HFFc6 (cell line): ENCODE results near the gene AGFG2. TPM values are rescaled to one million over a fixed set of nuclear protein-coding genes. Genes with fewer than 3 reads are reported as not detected.

Experiments used
- DNase-seq: peaks from one replicate; pipeline ENCODE4 v3.0.0-alpha.2; 2018
- H3K27ac Mint-ChIP-seq: 2 replicates; pipeline ENCODE4 v1.8.0; 2020; ENCODE audit warnings: mild to moderate bottlenecking, mixed read lengths
- H3K27me3 Mint-ChIP-seq: 2 replicates; pipeline ENCODE4 v1.8.0; 2021; ENCODE audit warnings: mild to moderate bottlenecking, moderate library complexity, mixed read lengths; ENCODE audit not compliant: insufficient read depth
- H3K36me3 Mint-ChIP-seq: 2 replicates; pipeline ENCODE4 v1.8.0; 2021; ENCODE audit warnings: low read depth, mixed read lengths
- H3K4me1 Mint-ChIP-seq: 2 replicates; pipeline ENCODE4 v1.8.0; 2020; ENCODE audit warnings: low read depth, mixed read lengths
- H3K4me3 Mint-ChIP-seq: 2 replicates; pipeline ENCODE4 v1.8.0; 2020; ENCODE audit warnings: mild to moderate bottlenecking, moderate library complexity, mixed read lengths
- H3K9me3 Mint-ChIP-seq: 2 replicates; pipeline ENCODE4 v1.8.0; 2020; ENCODE audit warnings: mild to moderate bottlenecking, mixed read lengths
- total RNA-seq, 6 experiments: library from RNA; stranded (reverse); fragmentation: NEBNext Ultra II Directional; extraction: Animal tissue kit (Norgen Biotek cat#: 25700); gene quantifications; 2 replicates in 1 of 6; 3 replicates in 5 of 6; pipeline ENCODE4 v1.2.3, GENCODE V29; 2021
- TF ChIP-seq, protein P1 (sequence below): fragments of 200-600 bp; sonication (generic); IDR thresholded peaks from 2 replicates; pipeline ENCODE4 v1.5.0; 2021; ENCODE audit warnings: antibody characterized with exemption, mild to moderate bottlenecking

The AGFG2 gene
- total RNA-seq, 6 experiments from 2014 or later = 14.4 to 21.4 (median 18.9) TPM

DNA sequence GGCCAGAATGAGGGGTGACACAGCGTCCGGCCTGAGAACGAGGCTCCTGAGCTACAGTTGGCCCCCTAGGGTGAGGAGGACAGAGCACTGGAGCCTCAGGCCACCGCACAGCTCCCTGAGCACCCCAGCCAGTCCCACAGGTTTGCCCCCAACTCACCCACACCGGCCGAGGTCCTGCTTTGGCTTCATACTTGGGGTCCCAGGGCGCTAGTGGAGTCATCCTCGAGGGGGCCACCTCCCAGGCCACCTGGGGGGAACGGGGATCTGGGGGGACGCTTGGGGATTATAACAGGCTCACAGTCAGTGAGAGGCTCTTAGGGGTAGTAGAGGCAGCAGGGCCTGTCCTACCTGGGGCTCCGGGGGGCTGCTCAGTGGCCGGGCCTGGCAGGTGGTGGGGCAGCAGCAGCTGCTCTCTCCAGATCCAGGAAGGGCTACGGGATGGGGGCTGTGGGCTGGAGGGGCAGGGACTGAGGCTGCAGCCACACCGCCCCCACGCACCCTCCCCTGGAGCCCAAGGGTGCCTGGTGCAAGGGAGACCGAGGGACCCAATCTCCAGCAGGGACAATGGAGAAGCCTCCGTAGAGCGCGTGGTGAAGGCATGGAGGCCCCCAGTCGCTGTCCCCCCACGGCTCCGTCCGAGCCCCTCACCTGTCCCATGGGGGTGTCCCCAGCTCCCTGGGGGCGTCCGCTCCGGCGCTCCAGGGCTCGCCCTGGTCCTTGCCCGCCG, 34.1 kb downstream of the AGFG2 start:
- DNase-seq = no peak
- no peak overlapping the region for H3K27ac Mint-ChIP-seq
- H3K27me3 Mint-ChIP-seq = peaks cover 19% of the 10 kb centered on the region
- no peaks in the 10 kb centered on the region; the same call in 1 of the 2 replicates for H3K4me1 Mint-ChIP-seq
- H3K9me3 Mint-ChIP-seq = no peaks in the 10 kb centered on the region
- TF ChIP-seq, protein P1, sequence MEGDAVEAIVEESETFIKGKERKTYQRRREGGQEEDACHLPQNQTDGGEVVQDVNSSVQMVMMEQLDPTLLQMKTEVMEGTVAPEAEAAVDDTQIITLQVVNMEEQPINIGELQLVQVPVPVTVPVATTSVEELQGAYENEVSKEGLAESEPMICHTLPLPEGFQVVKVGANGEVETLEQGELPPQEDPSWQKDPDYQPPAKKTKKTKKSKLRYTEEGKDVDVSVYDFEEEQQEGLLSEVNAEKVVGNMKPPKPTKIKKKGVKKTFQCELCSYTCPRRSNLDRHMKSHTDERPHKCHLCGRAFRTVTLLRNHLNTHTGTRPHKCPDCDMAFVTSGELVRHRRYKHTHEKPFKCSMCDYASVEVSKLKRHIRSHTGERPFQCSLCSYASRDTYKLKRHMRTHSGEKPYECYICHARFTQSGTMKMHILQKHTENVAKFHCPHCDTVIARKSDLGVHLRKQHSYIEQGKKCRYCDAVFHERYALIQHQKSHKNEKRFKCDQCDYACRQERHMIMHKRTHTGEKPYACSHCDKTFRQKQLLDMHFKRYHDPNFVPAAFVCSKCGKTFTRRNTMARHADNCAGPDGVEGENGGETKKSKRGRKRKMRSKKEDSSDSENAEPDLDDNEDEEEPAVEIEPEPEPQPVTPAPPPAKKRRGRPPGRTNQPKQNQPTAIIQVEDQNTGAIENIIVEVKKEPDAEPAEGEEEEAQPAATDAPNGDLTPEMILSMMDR = no peak
- H3K4me3 Mint-ChIP-seq = no peak overlapping the region
- no peaks in the 10 kb centered on the region for H3K36me3 Mint-ChIP-seq

DNA sequence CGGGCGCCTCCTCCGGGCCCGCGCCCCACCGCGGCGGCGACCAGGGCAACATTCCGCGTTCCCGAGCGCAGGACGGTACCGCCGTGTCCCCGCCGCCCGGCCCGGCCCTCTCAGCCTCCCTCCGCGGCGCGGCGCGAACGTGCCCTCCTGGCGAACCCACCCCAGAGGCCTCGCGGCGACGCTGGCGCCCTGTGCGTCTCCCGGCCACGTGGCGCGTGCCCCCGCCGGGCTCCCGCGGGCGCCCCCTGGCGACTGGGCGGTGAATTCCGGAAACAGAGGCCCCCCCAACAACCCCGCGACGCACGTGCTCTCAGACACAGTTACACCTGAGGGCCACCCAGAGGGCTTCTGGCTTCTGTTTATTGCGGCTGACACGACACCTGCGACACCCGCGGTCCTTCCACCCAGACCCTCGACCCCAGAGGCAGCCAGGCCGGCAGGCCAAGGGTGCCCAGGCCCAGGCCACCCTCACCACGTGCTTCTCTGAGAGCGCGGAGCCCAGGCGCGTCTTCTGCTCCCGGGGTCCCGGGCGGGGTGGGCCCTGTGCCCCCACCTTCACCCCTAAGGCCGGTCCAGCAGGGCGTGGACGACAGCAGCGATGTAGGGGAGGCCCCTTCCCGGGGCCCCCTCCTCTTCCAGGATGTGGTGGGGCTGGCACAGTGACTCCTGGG, 34.8 kb downstream of the AGFG2 start, which contains the start of gene SAP25:
SAP25 (minus strand) TSS at position 210 of the 671 bp plus-strand sequence; CDS start at position 52, 158 bp downstream.
- Mint-ChIP-seq H3K27me3 (peaks cover 19% of the 10 kb centered on the region), H3K27ac (no peak within 1 kb of the TSS), H3K36me3 (no peaks in the 10 kb centered on the region), H3K9me3 (no peaks in the 10 kb centered on the region), H3K4me3 (no peak within 1 kb of the TSS), H3K4me1 (no peaks in the 10 kb centered on the region; the same call in 1 of the 2 replicates)
- TF ChIP-seq, protein P1 = no peak
- no peak for DNase-seq

DNA sequence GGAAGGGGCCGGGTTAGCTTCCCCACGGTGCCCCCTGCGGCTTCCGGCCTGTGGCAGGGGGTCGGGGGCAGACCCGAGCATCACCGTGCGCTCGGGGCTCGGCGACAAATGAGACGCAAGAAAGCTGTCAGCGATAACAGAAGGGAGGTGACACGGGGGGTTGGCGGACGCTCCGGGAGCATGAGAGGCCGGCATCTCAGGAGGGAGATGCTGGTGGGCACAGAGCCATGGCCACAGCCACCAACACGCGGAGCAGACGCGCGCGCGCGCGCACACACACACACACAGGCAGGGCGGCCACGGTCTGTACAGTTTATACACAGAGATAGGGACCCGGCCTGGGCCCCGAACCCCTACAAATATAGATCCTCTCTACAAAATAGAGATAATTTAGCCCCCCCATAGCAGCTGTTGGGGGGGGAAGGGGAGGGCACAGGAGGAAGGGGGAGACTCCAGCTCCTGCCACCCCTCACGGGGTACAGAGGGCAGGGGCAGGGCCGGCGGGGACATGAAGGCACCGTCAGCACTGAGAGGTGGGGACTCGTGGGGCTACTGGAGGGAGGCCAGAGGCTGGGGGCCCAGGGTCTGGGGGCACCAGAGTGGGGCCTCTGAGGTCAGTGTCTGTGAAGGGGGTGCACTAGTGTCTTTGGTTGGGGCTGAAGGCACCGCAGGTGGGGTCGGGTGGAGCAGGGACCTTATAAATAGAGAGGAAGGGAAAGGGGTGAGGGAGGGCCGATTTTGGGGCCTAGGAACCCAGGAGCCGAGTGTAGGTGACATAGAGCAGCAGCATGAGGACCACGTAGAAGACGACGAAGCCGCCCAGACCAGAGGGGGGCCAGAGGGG, 35.6 kb downstream of the AGFG2 start:
- no peaks in the 10 kb centered on the region; the same call in 1 of the 2 replicates for H3K4me1 Mint-ChIP-seq
- TF ChIP-seq, protein P1 = no peak
- H3K4me3 Mint-ChIP-seq = no peak overlapping the region
- no peaks in the 10 kb centered on the region for H3K9me3 Mint-ChIP-seq
- peaks cover 2% of the 10 kb centered on the region; the same call in 1 of the 2 replicates for H3K36me3 Mint-ChIP-seq
- DNase-seq = no peak
- no peak overlapping the region for H3K27ac Mint-ChIP-seq
- peaks cover 15% of the 10 kb centered on the region for H3K27me3 Mint-ChIP-seq

DNA sequence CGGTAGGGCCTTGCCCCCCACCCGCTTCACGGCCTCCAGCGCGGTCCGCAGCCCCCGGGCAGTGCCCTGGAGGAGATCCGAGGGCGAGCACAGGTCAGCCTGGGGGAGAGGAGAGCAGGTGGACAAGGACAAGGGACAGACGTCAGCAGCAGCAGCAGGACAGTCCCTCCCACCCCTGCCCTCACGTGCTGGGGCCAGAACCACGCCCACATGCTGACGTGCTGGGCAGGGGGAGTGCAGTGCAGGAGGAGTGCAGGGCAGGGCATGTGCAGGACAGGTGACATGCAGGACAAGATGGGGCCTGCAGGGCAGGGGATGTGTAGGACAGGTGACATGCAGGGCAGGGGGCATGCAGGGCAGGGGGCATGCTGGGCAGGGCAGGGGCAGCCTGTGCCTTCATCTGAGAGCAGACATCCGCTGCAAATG, 36.2 kb downstream of the AGFG2 start:
- no peak for DNase-seq
- Mint-ChIP-seq H3K27me3 (peaks cover 13% of the 10 kb centered on the region; the same call in 1 of the 2 replicates), H3K4me1 (no peaks in the 10 kb centered on the region; the same call in 1 of the 2 replicates), H3K36me3 (peaks cover 4% of the 10 kb centered on the region; the same call in 1 of the 2 replicates), H3K4me3 (no peak overlapping the region), H3K27ac (no peak overlapping the region), H3K9me3 (no peaks in the 10 kb centered on the region)
- TF ChIP-seq, protein P1 = no peak

DNA sequence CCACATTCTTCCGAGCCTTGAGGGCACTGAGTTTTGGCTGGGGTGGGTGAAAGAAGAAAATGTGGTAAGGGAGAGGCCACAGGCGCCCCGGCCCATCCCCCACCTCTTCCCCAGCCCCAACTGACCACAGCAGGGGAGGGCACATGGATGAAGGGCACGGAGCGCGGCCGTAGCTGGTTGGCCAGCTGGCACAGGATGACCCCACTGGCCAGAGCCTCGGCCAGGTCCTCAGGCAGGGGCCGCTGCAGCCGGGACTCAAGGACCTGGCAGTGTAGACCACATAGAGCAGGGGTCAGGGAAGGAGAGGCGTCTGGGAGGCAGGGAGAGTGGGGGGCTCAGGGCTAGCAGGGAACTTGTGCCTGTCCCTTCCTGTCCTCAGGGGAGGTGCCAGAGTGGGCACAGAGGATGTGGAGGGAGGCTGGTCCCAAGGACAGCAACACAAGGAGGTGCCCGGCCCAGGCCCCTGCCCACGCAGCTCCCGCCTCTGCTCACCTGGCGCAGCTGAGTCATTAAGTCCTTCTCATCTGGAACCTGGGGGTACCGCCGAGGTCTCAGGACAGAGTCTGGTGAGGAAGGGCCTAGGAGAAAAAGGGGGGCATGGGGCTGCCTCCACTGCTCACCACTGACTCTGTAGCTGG, 36.9 kb downstream of the AGFG2 start:
- TF ChIP-seq, protein P1 = no peak
- Mint-ChIP-seq H3K4me3 (no peak overlapping the region), H3K36me3 (peaks cover 4% of the 10 kb centered on the region; the same call in 1 of the 2 replicates), H3K4me1 (no peaks in the 10 kb centered on the region; the same call in 1 of the 2 replicates), H3K9me3 (no peaks in the 10 kb centered on the region), H3K27me3 (peaks cover 13% of the 10 kb centered on the region; the same call in 1 of the 2 replicates), H3K27ac (no peak overlapping the region)
- DNase-seq = no peak
